Measurements from ENCODE around the gene FOXS1.

DNA sequence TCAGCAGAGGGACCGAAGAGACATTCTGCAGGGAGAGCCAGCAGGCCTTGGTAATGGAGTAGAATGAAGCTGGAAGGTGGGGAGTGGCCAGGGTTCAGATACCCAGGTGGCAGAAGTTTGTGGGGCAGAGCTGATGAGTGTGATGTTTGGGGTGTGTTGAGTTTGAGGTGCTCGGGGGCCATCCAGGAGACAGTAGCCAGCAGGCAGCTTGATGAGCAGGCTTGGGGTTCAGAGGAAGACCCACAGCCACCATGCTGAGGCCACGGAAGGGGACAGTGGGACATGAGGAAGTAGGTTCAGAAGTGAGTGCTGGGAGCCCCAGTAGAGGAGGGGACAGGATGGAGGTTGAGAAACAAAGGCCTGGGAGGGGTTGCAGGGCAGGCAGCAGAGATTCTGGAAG is 11.1 kb upstream of the FOXS1 start:
- TF ChIP-seq POLR2A (IDR thresholded peaks at IDR 0.05): no peak
- TF ChIP-seq EP300 (IDR thresholded peaks at IDR 0.05; ENCODE audit: low read depth): no peak
- TF ChIP-seq CTCF (IDR thresholded peaks at IDR 0.05): no peak
- TF ChIP-seq POLR2AphosphoS5 (IDR thresholded peaks at IDR 0.05): no peak
